ENCODE measurements around the gene TGFBR3. TPM values are rescaled to one million over a fixed set of nuclear protein-coding genes. Genes with fewer than 3 reads are reported as not detected.

Gene TGFBR3
- total RNA-seq, 1 experiment from 2014 or later: 14.5 TPM

GRCh38 chr1:91891454-91891853 is 5.5 kb upstream of the TGFBR3 start:
- no peak overlapping the region for H3K27ac ChIP-seq (ENCODE audit: low read length)
- no peak overlapping the region for H3K4me3 ChIP-seq (ENCODE audit: low read depth in 2 of 2, low read length in 2 of 2)
- in situ Hi-C loops (cut with HindIII; ENCODE audit: low pct_unique_long_range_greater_than_20kb, low sequenced_read_pairs): no loop called here
- H3K36me3 ChIP-seq (ENCODE audit: control insufficient read depth, insufficient read depth, low read length): no peaks in the 10 kb centered on the region
- DNase-seq (ENCODE audit: low read depth, low spot score): no peak
- CTCF ChIA-PET: no interaction called here
- peaks cover 4% of the 10 kb centered on the region for H3K4me1 ChIP-seq (ENCODE audit: control insufficient read depth, insufficient read depth, low read length)
- TF ChIP-seq POLR2AphosphoS5 (IDR thresholded peaks at IDR 0.05; ENCODE audit: low read depth, low read length) (no peak), TCF7L2 (IDR thresholded peaks at IDR 0.05; ENCODE audit: low read depth, low read length) (no peak), CTCF (IDR thresholded peaks at IDR 0.05) (no peak), SIN3A (IDR thresholded peaks at IDR 0.05; ENCODE audit: borderline replicate concordance, insufficient read depth, low read depth, low read length) (no peak), REST (IDR thresholded peaks at IDR 0.05; ENCODE audit: insufficient read depth in 1 of 2, low read depth in 2 of 2, low read length in 1 of 2) (no peak)
- POLR2A ChIA-PET: no interaction called here
- no peaks in the 10 kb centered on the region for H3K27me3 ChIP-seq (ENCODE audit: control insufficient read depth, insufficient read depth, low read length)
- H3K9me3 ChIP-seq (ENCODE audit: control insufficient read depth, insufficient read depth, low read depth, low read length): no peaks in the 10 kb centered on the region
- intact Hi-C loops (cut with micrococcal nuclease; ENCODE audit: unreplicated experiment): no loop called here
- BruUV-seq (replicated peaks): no TSS peak
- ATAC-seq: no peak

- CTCF ChIA-PET: no interaction called here
- in situ Hi-C loops (cut with HindIII; ENCODE audit: low pct_unique_long_range_greater_than_20kb, low sequenced_read_pairs) (no loop called here), intact Hi-C loops (cut with micrococcal nuclease; ENCODE audit: unreplicated experiment) (no loop called here)
- ATAC-seq (no peak), DNase-seq (ENCODE audit: low read depth, low spot score) (no peak)
- Histone ChIP-seq H3K4me1 (ENCODE audit: control insufficient read depth, insufficient read depth, low read length) (peaks cover 4% of the 10 kb centered on the region), H3K27me3 (ENCODE audit: control insufficient read depth, insufficient read depth, low read length) (no peaks in the 10 kb centered on the region), H3K36me3 (ENCODE audit: control insufficient read depth, insufficient read depth, low read length) (no peaks in the 10 kb centered on the region), H3K9me3 (ENCODE audit: control insufficient read depth, insufficient read depth, low read depth, low read length) (no peaks in the 10 kb centered on the region), H3K4me3 (ENCODE audit: low read depth in 2 of 2, low read length in 2 of 2) (no peak overlapping the region), H3K27ac (ENCODE audit: low read length) (no peak overlapping the region)
- POLR2A ChIA-PET: no interaction called here
- no TSS peak for BruUV-seq (replicated peaks)
- TF ChIP-seq REST (IDR thresholded peaks at IDR 0.05; ENCODE audit: insufficient read depth in 1 of 2, low read depth in 2 of 2, low read length in 1 of 2): no peak
- no peak for TF ChIP-seq TCF7L2 (IDR thresholded peaks at IDR 0.05; ENCODE audit: low read depth, low read length)
- TF ChIP-seq SIN3A (IDR thresholded peaks at IDR 0.05; ENCODE audit: borderline replicate concordance, insufficient read depth, low read depth, low read length): no peak
- TF ChIP-seq CTCF (IDR thresholded peaks at IDR 0.05): no peak; the same call in 1 of the 2 replicates
- no peak for TF ChIP-seq POLR2AphosphoS5 (IDR thresholded peaks at IDR 0.05; ENCODE audit: low read depth, low read length)
Observed at GRCh38 chr1:91889717-91890459, 3.9 kb upstream of the TGFBR3 start.

All from Panc1 (cell line).